ENCODE measurements around the gene ZNF804A. TPM values are rescaled to one million over a fixed set of nuclear protein-coding genes. Genes with fewer than 3 reads are reported as not detected.

Gene ZNF804A
- total RNA-seq, 3 donors from 2014 or later (not counting 1 experiment from before 2014, with no cell fraction given), result 0.12 to 0.25 TPM; not detected in 1

GRCh38 chr2:184610891-184611290 lies 12.6 kb downstream of the ZNF804A start:
- ATAC-seq (no peak), DNase-seq (no peak)
- Histone ChIP-seq H3K36me3 (ENCODE audit: control insufficient read depth, insufficient read depth, low read length) (no peaks in the 10 kb centered on the region), H3K4me3 (ENCODE audit: low read length) (no peak overlapping the region), H3K9me3 (ENCODE audit: control insufficient read depth, insufficient read depth, low read length) (no peaks in the 10 kb centered on the region), H3K27ac (ENCODE audit: low read length) (no peak overlapping the region), H3K4me1 (ENCODE audit: control insufficient read depth, insufficient read depth, low read length) (no peaks in the 10 kb centered on the region), H3K27me3 (ENCODE audit: control insufficient read depth, insufficient read depth, low read length) (no peaks in the 10 kb centered on the region)
- H3K36me3 Mint-ChIP-seq, result no peaks in the 10 kb centered on the region
- no peaks in the 10 kb centered on the region for H3K4me1 Mint-ChIP-seq
- peaks cover 5 to 15% of the 10 kb centered on the region in 2 donors for H3K9me3 Mint-ChIP-seq
- H3K4me3 Mint-ChIP-seq, result no peak overlapping the region
- intact Hi-C loops (cut with micrococcal nuclease), result no loop called here
- no peaks in the 10 kb centered on the region for H3K27me3 Mint-ChIP-seq (ENCODE audit: low read depth in 2 of 2)
- H3K27ac Mint-ChIP-seq, result no peak overlapping the region
- no peak for TF ChIP-seq CTCF (IDR thresholded peaks at IDR 0.05)

- 100% methylated on average over 1 of the region's 2 CpGs for WGBS (ENCODE audit: insufficient coverage)
- Histone ChIP-seq H3K4me1 (ENCODE audit: control insufficient read depth, insufficient read depth, low read length) (no peaks in the 10 kb centered on the region), H3K36me3 (ENCODE audit: control insufficient read depth, insufficient read depth, low read length) (no peaks in the 10 kb centered on the region), H3K9me3 (ENCODE audit: control insufficient read depth, insufficient read depth, low read length) (no peaks in the 10 kb centered on the region), H3K4me3 (ENCODE audit: low read length) (no peak overlapping the region), H3K27ac (ENCODE audit: low read length) (no peak overlapping the region), H3K27me3 (ENCODE audit: control insufficient read depth, insufficient read depth, low read length) (no peaks in the 10 kb centered on the region)
- H3K27ac Mint-ChIP-seq, result no peak overlapping the region
- no peak for ATAC-seq
- no peaks in the 10 kb centered on the region for H3K27me3 Mint-ChIP-seq (ENCODE audit: low read depth in 2 of 2)
- no peak overlapping the region for H3K4me3 Mint-ChIP-seq
- no peaks in the 10 kb centered on the region for H3K36me3 Mint-ChIP-seq
- peaks cover 4 to 15% of the 10 kb centered on the region in 2 donors for H3K9me3 Mint-ChIP-seq
- no peak for DNase-seq
- no peak for TF ChIP-seq CTCF (IDR thresholded peaks at IDR 0.05)
- no peaks in the 10 kb centered on the region for H3K4me1 Mint-ChIP-seq
- intact Hi-C loops (cut with micrococcal nuclease), result no loop called here
Measured at GRCh38 chr2:184611361-184612085, 13.2 kb downstream of the ZNF804A start.

- Mint-ChIP-seq H3K9me3 (peaks cover 4 to 9% of the 10 kb centered on the region in 2 donors), H3K36me3 (no peaks in the 10 kb centered on the region), H3K4me3 (no peak overlapping the region), H3K27ac (no peak overlapping the region), H3K4me1 (no peaks in the 10 kb centered on the region), H3K27me3 (ENCODE audit: low read depth in 2 of 2) (no peaks in the 10 kb centered on the region)
- no peaks in the 10 kb centered on the region for H3K36me3 ChIP-seq (ENCODE audit: control insufficient read depth, insufficient read depth, low read length)
- intact Hi-C loops (cut with micrococcal nuclease), result no loop called here
- no peaks in the 10 kb centered on the region for H3K27me3 ChIP-seq (ENCODE audit: control insufficient read depth, insufficient read depth, low read length)
- H3K4me1 ChIP-seq (ENCODE audit: control insufficient read depth, insufficient read depth, low read length), result no peaks in the 10 kb centered on the region
- H3K27ac ChIP-seq (ENCODE audit: low read length), result no peak overlapping the region
- no CpG with 5 or more reads among the region's 1 CpG for WGBS (ENCODE audit: insufficient coverage)
- no peaks in the 10 kb centered on the region for H3K9me3 ChIP-seq (ENCODE audit: control insufficient read depth, insufficient read depth, low read length)
- DNase-seq (no peak), ATAC-seq (no peak)
- TF ChIP-seq CTCF (IDR thresholded peaks at IDR 0.05), result no peak
- no peak overlapping the region for H3K4me3 ChIP-seq (ENCODE audit: low read length)
Measured at GRCh38 chr2:184620367-184620766, 22.0 kb downstream of the ZNF804A start.

- intact Hi-C loops (cut with micrococcal nuclease), result no loop called here
- no peak overlapping the region for H3K4me3 ChIP-seq (ENCODE audit: low read length)
- no peak for ATAC-seq
- H3K27me3 ChIP-seq (ENCODE audit: control insufficient read depth, insufficient read depth, low read length), result no peaks in the 10 kb centered on the region
- no peaks in the 10 kb centered on the region for H3K36me3 Mint-ChIP-seq
- no peaks in the 10 kb centered on the region for H3K36me3 ChIP-seq (ENCODE audit: control insufficient read depth, insufficient read depth, low read length)
- H3K4me1 ChIP-seq (ENCODE audit: control insufficient read depth, insufficient read depth, low read length), result no peaks in the 10 kb centered on the region
- peaks cover 0 to 5% of the 10 kb centered on the region in 2 donors for H3K9me3 Mint-ChIP-seq
- no peaks in the 10 kb centered on the region for H3K9me3 ChIP-seq (ENCODE audit: control insufficient read depth, insufficient read depth, low read length)
- H3K27me3 Mint-ChIP-seq (ENCODE audit: low read depth in 2 of 2), result no peaks in the 10 kb centered on the region
- no peak overlapping the region for H3K27ac ChIP-seq (ENCODE audit: low read length)
- no peak overlapping the region for H3K27ac Mint-ChIP-seq
- H3K4me3 Mint-ChIP-seq, result no peak overlapping the region
- TF ChIP-seq CTCF (IDR thresholded peaks at IDR 0.05), result no peak
- no peak for DNase-seq
- H3K4me1 Mint-ChIP-seq, result no peaks in the 10 kb centered on the region
Measured at GRCh38 chr2:184624311-184624710, 26.0 kb downstream of the ZNF804A start.
